Occipital lobe (tissue), 2 donors: ENCODE results near the gene SPECC1. TPM values are rescaled to one million over a fixed set of nuclear protein-coding genes. Genes with fewer than 3 reads are reported as not detected.
A peak's percentile ranks its signal among the peaks of the same experiment; 100 is the strongest.
"Not testable (repeated sequence)": the region's sequence is repeated elsewhere in the genome, so short reads cannot be mapped to it uniquely, and the experiment has no call there.

Experiments used
- DNase-seq: peaks from one replicate; lab custom pipeline; 2025; lab: John Stamatoyannopoulos, UW
- total RNA-seq: library from RNA; depleted of rRNA; stranded (reverse); fragments of >200 nt; gene quantifications from one replicate; pipeline ENCODE4 v1.2.3, GENCODE V29; 2014

Gene SPECC1, protein sequence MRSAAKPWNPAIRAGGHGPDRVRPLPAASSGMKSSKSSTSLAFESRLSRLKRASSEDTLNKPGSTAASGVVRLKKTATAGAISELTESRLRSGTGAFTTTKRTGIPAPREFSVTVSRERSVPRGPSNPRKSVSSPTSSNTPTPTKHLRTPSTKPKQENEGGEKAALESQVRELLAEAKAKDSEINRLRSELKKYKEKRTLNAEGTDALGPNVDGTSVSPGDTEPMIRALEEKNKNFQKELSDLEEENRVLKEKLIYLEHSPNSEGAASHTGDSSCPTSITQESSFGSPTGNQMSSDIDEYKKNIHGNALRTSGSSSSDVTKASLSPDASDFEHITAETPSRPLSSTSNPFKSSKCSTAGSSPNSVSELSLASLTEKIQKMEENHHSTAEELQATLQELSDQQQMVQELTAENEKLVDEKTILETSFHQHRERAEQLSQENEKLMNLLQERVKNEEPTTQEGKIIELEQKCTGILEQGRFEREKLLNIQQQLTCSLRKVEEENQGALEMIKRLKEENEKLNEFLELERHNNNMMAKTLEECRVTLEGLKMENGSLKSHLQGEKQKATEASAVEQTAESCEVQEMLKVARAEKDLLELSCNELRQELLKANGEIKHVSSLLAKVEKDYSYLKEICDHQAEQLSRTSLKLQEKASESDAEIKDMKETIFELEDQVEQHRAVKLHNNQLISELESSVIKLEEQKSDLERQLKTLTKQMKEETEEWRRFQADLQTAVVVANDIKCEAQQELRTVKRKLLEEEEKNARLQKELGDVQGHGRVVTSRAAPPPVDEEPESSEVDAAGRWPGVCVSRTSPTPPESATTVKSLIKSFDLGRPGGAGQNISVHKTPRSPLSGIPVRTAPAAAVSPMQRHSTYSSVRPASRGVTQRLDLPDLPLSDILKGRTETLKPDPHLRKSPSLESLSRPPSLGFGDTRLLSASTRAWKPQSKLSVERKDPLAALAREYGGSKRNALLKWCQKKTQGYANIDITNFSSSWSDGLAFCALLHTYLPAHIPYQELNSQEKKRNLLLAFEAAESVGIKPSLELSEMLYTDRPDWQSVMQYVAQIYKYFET
- total RNA-seq, result 49.1 TPM

DNA sequence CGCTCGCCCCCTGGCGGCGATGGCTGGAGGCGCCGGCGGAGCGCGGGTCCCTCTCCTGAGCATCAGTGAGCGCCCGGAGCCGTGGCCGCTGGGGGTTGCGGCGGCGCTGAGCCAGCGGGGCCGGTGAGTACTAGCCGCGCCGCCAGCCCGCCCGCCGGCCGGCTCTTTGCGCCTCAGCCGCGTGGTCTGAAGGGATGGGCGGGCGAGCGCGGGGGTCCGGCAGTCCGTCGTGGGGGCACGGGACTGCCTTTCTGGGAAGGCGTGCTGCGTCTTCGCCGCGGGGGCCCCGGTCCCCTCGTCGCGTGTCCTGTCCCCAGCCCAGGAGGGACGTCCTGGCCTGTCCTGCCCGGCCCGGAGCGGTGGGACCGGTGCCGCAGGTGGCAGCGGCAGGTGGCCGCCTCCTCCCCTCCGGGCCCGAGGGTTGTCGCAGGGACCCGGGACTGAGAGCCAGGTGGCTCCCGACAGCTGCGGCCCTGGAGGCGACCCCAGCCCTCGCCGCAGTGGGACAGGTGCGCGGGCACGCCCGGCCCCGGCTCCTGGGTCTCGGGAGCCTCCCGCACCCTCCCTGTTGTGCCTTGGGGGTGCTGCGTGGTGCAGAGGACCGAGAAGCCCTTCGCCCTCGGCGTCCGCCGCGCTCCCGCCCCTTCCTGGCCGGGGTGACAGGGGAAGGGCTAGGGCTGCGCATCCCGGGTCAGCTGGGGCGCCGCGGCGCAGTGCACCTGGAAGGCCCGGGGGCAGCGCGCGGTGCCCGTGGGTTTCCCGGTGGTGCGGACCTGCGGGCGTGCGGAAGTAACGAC lies at the start of gene SPECC1:
Gene SPECC1 (plus strand): TSS at position 58 of the 797 bp plus-strand sequence. CDS start 87,293 bp downstream, outside the sequence.
- no peak for DNase-seq

DNA sequence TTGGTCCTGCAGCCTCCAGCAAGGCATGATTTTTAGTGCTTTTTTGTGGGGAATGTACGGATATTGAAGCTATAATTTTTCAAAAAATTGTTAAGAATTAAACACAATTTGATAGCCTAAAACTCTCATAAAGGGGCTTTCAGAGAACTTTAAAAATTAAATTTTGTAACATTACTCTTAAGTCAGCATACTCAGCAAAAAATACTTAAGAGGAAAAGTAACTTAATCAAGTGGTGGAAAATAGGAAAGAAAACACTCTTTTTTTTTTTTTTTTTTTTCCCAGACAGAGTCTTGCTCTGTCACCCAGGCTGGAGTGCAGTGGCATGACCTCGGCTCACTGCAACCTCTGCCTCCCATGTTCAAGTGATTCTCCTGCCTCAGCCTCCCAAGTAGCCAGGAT lies 46.2 kb upstream of the SPECC1 start:
- not testable (repeated sequence) for DNase-seq

DNA sequence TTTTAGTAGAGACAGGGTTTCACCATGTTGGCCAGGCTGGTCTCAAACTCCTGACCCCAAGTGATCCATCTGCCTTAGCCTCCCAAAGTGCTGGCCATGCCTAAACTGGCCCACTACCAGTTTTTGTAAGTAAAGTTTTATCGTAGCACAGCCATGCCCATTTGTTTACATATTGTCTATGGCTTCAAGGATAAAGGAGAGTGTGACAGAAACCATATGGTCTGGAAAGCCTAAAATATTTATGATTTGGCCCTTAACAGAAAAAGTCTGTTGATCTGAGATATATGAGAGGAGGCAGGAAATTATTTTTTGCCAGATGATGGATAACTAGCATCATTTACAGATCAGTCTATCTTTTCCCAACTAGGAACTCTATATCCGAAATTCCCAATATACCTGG lies 36.0 kb upstream of the SPECC1 start:
- DNase-seq, result no peak

DNA sequence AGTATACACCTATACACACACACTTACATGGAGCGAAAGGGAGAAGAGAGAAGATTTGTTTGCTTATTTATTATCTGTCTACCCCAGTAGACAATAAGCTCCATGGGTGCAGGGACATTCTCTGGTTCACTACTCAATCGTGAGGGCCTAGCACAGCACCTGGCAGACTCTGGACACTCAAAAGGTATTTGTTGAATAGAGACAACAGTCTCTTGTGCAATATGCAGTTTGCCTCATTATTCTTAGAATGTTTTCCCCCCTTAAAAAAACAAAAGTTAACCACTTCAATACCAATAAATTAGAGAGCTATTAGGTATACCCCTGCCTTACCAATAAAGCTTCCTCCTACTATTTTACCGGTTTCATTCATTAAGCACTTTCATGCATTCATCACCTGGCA lies 33.6 kb upstream of the SPECC1 start:
- no peak for DNase-seq

DNA sequence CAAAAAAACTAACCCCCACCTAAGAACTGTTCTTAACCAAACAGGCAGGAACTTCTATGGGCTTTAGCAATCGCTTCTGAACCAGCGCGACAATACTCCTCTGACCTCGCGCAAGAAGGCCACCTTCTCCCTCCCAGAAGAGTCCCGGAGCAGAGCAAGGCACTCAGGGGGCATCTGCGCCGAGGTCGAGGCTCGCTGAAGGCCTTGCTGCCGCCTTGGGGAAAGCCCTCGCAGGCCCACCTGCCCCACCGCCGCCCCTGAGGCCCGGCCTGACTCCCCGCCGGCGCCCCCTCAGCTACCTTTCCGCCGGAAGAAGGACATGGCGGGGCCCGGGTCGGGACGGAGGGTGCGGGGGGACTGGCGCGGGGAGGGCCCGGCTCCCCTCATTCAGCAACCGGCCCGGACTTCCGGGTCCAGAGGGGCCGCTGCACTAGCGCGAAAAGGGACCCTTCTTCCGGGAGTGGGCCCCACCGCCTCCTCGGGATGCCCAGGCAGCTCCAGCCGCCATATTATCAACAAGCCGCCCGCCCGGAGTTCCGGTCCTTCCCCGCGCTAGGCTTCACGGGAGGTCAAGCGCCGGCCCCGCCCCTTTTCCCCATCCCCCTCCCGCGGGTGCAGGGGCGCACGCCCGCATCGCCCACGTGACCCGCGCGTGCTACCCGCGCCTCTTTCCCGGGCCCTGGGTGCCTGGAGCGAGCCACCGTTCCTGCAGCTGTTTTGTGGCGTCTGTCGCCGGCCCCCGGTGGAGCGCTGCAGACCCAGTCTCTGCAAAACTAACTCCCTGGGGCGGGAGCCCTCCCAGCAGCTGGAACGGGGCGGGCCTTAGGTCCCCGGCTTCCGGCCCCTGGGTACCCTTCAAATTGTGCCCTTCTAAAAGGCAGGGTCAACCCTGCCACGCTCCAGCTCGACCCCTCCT lies 31.6 kb upstream of the SPECC1 start, which contains the start of gene AKAP10:
Gene AKAP10 (minus strand): TSS at position 536 of the 916 bp plus-strand sequence. CDS start 149 bp downstream, at position 387.
- DNase-seq, result peak; percentile 87

DNA sequence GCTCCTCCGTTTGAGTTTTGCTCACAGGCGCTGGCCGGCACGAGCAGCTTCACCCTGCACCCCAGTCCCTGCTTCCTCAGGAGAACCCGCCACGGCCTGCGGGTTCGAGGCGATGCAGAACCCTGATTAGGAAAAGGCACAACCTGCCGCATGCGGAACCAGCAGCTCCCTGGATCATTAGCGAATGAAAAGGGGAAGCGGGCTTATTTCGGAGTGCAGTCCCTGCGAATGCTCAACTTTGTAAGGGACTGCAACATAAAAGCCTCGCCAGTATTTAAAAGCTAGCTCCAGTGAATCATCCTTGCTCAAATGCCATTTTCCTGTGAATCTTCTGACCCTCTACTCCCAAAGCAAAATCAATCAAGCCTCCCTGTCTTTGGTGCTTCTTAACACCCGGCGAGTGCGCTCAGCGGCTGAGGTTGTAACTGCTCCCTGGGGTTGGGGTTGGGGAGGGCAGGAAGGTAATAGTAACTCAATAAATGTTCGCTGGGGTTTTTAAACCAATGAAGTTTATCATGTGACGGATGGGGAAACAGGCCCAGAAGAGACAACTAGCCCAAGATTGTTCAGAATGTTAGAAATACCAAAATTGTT lies 30.9 kb upstream of the SPECC1 start:
- peak; percentile 68 for DNase-seq

DNA sequence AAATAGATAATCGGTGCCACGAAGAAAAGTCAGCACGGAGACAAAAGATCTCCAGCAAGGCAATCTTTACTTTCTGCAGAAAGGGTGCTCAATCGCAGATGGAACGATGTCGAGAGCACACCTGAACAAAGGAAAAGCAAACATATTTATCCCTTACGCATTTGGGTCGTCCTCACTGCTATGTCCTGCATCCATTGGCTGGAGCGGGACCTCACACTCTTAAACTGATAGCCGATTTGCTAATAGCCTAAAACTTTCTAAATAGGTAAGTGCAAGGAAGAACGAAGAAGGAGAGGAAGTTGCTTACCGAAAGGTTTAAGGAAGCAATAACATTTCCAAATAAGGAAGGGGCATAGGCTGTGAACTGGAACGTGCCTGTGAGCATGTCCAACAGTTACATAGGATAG lies 30.4 kb upstream of the SPECC1 start:
- no peak for DNase-seq

DNA sequence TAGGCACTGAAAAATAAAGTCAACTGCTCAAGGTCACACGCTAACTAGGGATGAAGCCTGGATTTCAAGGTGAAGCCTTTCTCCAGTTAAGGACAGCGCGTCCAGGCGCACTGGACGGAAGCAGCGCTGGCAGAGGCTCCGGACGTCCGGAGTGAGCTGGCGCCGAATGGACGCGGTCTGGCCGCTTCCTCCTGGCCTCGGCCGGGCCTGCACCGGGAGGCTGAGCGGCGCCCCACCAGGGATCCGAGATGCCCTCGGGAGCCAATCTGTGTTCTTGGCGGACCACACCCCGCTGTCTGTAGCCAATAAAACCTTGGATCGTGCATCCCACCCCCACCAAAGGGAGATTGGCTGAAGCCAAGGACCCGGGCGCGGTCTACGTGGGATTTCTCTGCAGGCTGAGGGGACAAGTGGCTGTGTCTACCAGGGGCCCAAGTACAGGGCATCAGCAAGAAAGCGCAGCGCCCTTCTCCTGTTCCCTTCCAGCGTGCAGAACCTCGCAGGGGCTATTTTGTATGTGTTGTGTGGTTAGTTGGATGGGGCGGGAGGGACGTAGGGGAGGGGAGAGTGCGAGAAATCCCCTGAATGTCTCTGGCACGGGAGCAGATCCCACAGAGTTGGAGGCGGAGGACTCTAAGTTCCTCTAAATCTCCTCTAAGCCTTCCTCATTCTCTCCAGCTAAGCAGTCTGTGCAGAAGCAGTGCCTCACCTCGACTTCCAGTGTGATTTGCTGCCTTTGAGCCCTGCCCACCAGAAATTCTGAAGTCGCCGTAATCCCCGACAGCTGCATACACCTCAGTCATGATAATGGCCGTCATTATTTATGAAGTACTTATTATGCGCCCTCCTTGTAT lies 29.0 kb upstream of the SPECC1 start:
- DNase-seq, result no peak

DNA sequence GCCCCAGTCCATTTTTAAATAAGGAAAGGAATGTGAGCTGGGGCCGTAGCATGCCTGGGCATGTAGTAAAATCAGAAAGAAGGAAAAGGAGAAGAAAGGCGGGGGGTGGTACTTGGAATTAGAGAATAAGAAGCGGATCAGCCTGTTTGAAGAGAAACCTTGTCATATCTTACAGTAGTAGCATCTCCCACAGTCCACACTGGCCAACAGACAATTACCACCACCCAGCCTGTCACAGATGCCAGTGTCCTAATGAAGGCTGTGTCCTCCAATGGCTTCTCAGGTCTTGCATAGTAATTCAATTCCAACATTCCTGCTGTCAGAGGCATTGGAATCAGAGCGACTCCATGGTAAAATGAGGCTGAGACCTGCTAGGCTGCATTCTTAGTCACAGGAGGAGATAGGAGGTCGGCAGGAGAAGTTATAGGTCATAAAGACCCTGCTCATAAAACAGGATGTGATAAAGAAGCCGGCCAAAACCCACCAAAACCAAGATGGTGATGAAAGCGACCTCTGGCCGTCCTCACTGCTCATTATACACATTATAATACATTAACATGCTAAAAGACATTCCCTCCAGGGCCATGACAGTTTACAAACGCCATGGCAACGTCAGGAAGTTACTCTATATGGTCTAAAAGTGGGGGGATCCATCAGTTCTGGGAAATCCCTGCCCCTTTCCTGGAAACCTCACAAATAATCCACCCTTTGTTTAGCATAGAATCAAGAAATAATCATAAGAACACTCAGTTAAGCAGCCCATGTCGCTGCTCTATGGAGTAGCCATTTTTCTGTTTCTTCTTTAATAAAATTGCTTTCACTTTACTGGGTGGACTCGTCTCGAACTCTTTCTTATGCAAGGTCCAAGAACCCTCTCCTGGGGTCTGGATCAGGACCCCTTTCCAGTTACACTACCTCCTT lies 22.0 kb upstream of the SPECC1 start:
- DNase-seq, result no peak

DNA sequence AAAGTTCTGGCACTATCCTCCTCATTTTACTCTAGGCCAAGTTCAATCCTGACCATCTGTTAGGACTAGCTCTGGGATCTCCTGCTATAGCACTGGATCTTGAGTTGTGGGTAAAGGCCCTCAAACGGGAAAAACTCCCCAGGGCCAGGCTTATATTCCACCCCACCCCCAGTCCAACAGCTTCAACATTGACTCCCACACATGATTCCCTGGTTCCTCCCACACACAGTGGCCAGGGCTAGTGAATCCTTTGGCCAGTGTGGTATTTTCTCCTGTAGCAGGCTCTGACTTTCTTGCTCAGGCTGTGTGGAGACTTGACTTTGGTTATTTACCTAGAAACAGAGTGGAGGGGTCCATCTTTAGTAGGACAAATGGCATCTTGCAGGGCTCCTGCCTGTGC lies 21.3 kb upstream of the SPECC1 start:
- DNase-seq, result no peak

DNA sequence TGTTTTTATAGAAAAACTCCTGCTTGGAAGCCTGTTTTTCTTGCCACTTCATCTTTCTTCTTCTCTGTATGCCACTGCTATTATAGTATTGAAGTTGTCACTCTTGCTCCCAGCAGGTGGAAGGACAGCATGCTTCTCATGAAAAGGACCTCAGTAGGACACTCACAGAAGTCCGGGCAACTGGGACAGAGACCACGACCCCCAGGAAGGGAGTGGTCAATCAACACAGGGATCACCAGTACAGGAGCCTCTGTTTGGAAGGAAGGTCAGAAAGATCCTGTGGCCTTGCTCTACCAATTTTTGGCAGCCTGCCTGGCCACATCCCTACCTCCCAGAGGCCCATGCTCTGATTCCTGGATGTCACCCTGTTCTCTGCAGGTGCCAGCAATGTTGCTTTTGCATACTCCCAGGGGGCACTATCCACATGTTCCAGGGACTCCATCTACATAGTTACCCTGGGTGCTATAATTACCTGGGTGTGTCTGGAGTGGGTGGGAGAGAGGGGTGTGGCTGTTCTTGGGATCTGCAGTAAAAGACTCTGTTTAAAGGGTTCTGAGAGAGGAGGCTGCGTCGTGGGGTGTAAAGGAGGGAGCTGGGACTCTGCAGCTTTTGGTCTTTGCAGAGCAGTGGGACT lies 17.8 kb upstream of the SPECC1 start:
- no peak for DNase-seq

DNA sequence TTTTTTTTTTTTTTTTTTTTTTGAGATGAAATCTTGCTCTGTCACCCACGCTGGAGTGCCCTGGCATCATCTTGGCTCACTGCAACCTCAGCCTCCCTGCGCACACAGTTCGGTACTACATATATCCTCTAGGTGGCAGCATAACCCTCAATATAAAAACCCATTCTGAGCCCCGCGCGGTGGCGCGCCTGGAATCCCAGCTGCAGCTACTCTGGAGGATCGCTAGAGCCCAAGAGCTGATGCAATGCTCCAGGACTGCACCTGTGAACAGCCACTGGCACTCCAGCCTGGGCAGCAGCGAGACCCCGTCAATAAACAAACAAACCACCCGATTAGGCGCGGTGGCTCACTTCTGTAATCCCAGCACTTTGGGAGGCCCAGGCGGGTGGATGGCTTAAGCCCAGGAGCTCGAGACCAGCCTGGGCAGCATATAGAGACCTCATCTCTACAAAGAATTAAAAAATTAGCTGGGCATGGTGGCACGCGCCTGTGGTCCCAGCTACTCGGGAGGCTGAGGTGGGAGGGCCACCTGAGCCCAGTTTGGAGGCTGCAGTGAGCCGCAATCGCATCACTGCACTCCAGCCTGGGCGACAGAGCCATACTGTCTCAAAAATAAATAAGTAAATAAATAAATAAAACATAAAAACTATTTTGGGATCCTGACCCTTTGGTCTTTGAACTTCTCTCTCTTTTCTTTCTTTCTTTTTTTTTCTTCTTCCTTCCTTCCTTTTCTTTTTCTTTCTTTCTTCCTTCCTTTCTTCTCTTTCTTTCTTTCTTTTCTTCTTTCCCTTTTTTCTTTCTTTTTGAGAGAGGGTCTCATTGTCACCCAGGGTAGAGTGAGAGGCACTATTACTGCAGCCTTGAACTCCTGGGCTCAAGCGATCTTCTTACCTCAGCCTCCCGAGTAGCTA lies 16.1 kb upstream of the SPECC1 start:
- DNase-seq, result peak; percentile 83

DNA sequence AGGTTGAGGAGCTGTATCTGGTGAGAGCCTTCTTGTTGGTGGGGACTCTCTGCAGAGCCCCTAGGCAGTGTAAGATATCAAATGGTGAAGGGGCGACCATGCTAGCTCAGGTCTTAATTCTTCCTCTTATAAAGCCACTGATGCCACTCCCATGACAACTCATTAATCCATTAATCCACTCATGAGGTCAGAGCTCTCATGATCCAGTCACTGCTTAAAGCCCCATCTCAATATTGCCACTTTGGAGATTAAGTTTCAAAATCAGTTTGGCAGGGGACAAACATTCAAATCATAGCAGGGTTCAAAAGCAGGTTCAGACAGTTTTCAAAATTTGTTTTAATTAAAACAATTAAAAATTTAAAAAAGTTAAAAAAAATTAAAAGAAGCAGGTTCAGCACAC lies 13.1 kb upstream of the SPECC1 start:
- no peak for DNase-seq

DNA sequence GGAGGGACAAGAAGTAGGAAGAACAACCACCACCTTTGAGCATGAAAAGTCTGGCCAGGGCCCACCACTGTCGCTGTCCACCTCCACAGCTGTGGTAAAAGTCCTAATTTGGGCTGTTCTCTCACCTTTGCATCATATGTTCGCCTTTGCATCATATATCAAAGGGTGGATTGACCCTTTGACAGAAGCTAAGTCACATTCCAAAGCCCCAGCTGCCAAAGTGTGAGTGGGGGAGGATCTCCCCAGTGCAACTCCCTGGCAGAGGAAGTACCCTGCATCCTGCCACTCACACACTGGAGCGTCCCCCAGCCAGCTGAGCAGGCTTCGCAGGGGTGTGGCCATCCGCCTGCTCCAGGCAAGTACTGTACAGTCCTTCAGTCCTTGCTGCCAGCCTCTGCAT lies 12.7 kb upstream of the SPECC1 start:
- no peak for DNase-seq

DNA sequence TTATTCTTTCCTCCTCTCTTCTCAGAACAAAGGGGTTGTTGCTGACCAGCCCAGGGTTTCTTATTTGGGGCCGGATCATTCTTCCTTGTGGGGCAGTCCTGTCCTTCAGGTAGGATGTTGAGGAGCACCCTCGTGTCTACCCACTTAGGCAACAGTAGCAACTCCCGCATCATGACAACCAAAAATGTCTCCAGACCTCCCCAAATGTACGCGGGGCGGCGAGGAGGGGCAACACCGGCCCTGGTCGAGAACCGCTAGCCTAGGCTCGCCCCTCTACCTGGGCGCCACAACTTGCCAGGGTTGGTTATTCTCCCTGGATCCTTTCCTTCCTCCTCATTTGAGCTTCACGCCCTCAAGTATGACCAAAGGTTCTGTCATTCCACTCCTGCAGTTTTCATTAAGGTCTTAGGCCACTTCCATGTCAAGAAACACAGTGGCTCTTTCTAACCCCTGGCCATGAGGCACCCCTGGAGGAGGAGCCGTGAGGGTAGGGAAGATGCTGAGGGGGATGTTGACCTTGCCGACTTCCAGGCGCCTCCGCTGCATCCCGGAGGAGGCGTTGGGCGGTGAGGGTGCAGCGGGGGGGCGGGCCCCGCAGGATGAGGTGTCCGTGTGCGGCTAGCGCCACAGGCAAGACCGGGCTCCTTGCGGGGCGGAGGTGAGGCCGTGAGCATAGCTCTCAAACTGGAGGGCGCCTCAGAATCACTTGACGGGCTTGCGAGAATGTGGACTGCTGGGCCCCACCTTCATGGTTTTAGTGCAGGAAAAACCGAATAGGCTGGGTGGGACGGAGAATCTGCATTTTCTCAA lies 712 bp upstream of the SPECC1 start:
- no peak for DNase-seq

DNA sequence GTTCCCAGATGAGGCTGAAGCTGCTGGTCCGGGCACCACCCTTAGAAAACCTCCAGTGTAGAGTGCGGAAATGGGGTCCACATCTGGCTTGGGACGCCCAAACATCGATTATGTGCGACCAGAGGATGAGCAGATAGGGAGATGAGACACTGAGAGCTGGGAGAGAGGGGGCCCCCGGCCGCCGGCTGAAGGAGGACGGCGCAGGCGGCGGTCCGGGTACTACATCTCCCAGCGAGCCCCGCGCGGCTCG lies 182 bp upstream of the SPECC1 start:
- DNase-seq, result peak; percentile 68
